Osteocyte (in vitro differentiated cells): Measurements from ENCODE around the gene NRCAM. TPM values are rescaled to one million over a fixed set of nuclear protein-coding genes. Genes with fewer than 3 reads are reported as not detected.
A peak's percentile ranks its signal among the peaks of the same experiment; 100 is the strongest.

Experiments used
- DNase-seq: peaks from one replicate; pipeline ENCODE4 v3.0.0; 2021; ENCODE audit warnings: mixed read lengths; ENCODE audit not compliant: unreplicated experiment; ENCODE audit errors: extremely low spot score
- H3K27ac Mint-ChIP-seq: one replicate; pipeline ENCODE4 v1.8.0; 2021; ENCODE audit warnings: mild to moderate bottlenecking, mixed read lengths; ENCODE audit not compliant: unreplicated experiment
- H3K27me3 Mint-ChIP-seq: one replicate; pipeline ENCODE4 v1.8.0; 2021; ENCODE audit warnings: mixed read lengths; ENCODE audit not compliant: unreplicated experiment
- H3K36me3 Mint-ChIP-seq: one replicate; pipeline ENCODE4 v1.8.0; 2021; ENCODE audit warnings: mixed read lengths; ENCODE audit not compliant: unreplicated experiment
- H3K4me1 Mint-ChIP-seq: one replicate; pipeline ENCODE4 v1.8.0; 2021; ENCODE audit warnings: mixed read lengths; ENCODE audit not compliant: unreplicated experiment
- H3K4me3 Mint-ChIP-seq: one replicate; pipeline ENCODE4 v1.8.0; 2021; ENCODE audit warnings: mild to moderate bottlenecking, moderate library complexity, mixed read lengths; ENCODE audit not compliant: unreplicated experiment
- H3K9me3 Mint-ChIP-seq: one replicate; pipeline ENCODE4 v1.8.0; 2021; ENCODE audit warnings: mixed read lengths; ENCODE audit not compliant: unreplicated experiment
- total RNA-seq: library from RNA; stranded (reverse); gene quantifications from 2 replicates; pipeline ENCODE4 v1.2.1, GENCODE V29; 2021
- TF ChIP-seq, protein P1 (sequence below): fragments of 200-600 bp; sonication (generic); IDR thresholded peaks from 2 replicates; pipeline ENCODE4 v1.5.0; 2021; ENCODE audit warnings: antibody characterized with exemption, mild to moderate bottlenecking, moderate library complexity

NRCAM gene
- total RNA-seq, 1 donor from 2014 or later: 81.8 TPM

DNA sequence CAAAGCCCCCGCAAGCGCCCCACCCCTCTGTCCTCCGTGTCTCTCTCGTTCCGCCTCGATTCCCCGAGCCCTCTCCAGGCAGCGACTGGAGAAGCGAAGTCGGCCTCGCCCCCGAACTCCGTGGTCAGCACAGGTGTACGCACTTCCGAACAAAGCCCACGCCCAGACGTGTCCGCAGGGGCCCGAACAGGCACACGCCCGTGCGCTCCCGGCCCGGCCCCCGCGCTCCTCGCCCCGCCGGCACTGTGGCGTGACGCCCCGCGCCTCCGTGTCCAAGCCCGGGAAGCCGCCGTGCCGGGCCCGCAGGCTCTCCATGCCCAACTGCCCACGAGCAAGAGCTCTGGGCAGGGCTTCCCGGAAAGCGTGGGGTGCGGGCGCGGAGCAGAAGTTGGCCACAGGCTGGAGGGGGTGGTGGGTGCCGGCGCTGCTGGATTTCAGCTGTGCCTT lies 662 bp downstream of the NRCAM start:
- Mint-ChIP-seq H3K27me3 (peaks cover 25% of the 10 kb centered on the region), H3K36me3 (no peaks in the 10 kb centered on the region), H3K4me3 (peak overlapping the region; percentile 84), H3K27ac (no peak overlapping the region), H3K9me3 (no peaks in the 10 kb centered on the region), H3K4me1 (peaks cover 26% of the 10 kb centered on the region)
- TF ChIP-seq, protein P1, sequence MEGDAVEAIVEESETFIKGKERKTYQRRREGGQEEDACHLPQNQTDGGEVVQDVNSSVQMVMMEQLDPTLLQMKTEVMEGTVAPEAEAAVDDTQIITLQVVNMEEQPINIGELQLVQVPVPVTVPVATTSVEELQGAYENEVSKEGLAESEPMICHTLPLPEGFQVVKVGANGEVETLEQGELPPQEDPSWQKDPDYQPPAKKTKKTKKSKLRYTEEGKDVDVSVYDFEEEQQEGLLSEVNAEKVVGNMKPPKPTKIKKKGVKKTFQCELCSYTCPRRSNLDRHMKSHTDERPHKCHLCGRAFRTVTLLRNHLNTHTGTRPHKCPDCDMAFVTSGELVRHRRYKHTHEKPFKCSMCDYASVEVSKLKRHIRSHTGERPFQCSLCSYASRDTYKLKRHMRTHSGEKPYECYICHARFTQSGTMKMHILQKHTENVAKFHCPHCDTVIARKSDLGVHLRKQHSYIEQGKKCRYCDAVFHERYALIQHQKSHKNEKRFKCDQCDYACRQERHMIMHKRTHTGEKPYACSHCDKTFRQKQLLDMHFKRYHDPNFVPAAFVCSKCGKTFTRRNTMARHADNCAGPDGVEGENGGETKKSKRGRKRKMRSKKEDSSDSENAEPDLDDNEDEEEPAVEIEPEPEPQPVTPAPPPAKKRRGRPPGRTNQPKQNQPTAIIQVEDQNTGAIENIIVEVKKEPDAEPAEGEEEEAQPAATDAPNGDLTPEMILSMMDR: no peak
- DNase-seq: no peak

DNA sequence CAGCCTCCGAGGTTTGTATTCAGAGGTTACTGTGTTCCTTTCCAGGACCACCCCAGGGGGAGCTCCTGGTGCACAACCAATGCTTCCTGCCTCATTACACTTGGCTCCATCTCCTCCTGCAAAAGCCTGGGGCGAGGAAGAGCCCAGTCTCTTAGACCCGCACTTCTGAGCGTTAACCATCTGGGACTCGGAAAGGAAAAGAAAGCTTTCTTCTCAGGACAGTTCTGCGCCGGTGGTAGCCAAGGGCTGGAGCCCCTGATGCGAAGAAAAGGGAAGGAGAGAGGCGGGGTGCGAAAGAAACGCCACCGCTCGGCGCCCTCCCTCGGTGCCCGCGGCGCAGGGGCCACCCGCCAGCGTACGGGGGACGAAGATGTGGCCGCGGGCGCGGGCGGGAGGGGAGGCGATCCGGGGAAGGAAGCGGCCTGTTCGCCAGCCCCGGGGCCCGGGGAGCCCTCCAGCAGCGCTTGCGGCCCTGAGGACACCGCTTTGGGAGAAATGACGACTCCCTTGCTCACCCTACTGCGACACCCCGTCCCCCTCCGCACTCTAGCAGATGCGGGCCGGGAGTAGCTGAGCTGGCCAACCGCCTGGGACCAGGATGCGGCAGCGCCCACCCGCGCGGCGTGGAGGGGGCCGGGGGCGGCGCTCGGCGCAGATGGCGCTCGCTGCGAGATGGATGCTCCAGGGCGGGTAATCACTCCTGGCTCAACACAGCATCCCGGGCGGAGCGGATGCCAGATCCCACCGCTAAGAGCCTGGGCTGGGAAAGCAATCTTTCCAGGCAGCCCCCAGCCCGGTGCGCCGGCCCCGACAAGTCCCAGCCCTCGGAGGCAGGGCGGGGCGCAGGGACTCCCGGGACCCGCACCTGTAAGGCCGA lies 1.3 kb downstream of the NRCAM start:
- peaks cover 25% of the 10 kb centered on the region for H3K27me3 Mint-ChIP-seq
- TF ChIP-seq, protein P1: peak; percentile 25
- peak overlapping the region; percentile 94 for H3K4me3 Mint-ChIP-seq
- H3K9me3 Mint-ChIP-seq: no peaks in the 10 kb centered on the region
- H3K27ac Mint-ChIP-seq: peak overlapping the region; percentile 80
- H3K4me1 Mint-ChIP-seq: peaks cover 24% of the 10 kb centered on the region
- no peaks in the 10 kb centered on the region for H3K36me3 Mint-ChIP-seq
- no peak for DNase-seq

DNA sequence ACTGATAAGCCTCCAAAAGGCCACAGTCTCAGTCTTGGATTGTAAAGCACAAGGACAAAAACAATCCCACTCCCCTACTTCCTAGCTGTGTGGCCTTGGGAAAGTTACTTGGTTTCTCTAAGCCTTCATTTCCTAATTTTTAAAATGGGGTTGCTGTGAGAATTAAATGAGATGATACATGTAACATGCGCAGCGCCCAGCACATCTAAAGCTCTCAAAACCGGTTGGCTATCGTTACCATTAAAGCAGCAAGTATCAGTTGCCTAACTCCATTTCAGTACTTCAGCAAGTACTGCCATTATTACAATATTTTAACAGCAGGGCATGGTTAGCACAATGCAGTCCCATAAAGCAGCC lies 1.9 kb downstream of the NRCAM start:
- Mint-ChIP-seq H3K4me1 (peaks cover 24% of the 10 kb centered on the region), H3K9me3 (no peaks in the 10 kb centered on the region), H3K4me3 (peak overlapping the region; percentile 94), H3K36me3 (no peaks in the 10 kb centered on the region), H3K27me3 (peaks cover 25% of the 10 kb centered on the region), H3K27ac (peak overlapping the region; percentile 80)
- DNase-seq: no peak
- TF ChIP-seq, protein P1: no peak

DNA sequence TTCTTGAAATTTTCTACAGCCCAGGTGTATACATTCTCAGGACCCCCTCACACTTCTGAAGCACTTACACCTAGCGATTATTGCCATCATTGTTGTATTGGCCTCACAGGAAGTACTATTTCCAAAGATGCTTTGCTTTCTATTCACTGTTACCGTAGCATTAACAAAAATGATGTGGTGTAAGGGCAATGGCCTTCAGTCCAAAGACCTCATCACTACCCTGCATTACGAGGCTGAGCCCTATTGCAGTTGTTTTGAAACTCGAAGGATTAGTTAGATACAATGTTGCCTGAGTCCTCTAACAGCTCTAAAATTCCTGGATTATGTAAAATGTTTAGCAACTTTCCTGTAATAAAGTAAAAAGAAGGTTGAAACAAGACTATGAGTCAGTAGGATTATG lies 2.9 kb downstream of the NRCAM start:
- no peak for DNase-seq
- Mint-ChIP-seq H3K4me3 (no peak overlapping the region), H3K27me3 (peaks cover 21% of the 10 kb centered on the region), H3K36me3 (no peaks in the 10 kb centered on the region), H3K9me3 (no peaks in the 10 kb centered on the region), H3K4me1 (peaks cover 24% of the 10 kb centered on the region), H3K27ac (no peak overlapping the region)
- TF ChIP-seq, protein P1: no peak

DNA sequence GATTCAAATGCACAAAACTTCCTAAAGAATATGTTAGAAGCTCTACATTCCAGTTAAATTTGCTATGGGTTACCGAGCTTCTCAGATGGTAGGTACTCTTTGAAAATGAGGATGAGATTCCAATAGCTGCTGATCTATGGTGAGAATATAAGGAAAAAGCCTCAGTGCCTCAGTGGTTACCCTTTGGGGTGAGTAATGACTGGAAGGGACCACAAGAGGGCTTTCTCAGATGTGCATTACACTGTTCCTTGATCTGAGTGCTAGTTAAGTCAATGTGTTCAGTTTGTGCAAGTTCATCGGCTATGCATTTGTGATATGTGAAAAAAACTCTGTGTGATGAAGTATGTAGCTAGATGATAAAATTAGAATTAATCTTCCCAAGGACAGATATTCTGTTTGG lies 3.5 kb downstream of the NRCAM start:
- H3K9me3 Mint-ChIP-seq: no peaks in the 10 kb centered on the region
- no peaks in the 10 kb centered on the region for H3K36me3 Mint-ChIP-seq
- TF ChIP-seq, protein P1: peak; percentile 61
- no peak overlapping the region for H3K27ac Mint-ChIP-seq
- peaks cover 15% of the 10 kb centered on the region for H3K27me3 Mint-ChIP-seq
- H3K4me1 Mint-ChIP-seq: peaks cover 24% of the 10 kb centered on the region
- H3K4me3 Mint-ChIP-seq: no peak overlapping the region
- DNase-seq: no peak
